Osteoblast (primary cell): ENCODE data around the gene HTRA1. TPM values are rescaled to one million over a fixed set of nuclear protein-coding genes. Genes with fewer than 3 reads are reported as not detected.

Source experiments
- DNase-seq: peaks from one replicate; pipeline ENCODE4 v3.0.0; 2011; ENCODE audit warnings: low spot score, mixed read lengths; ENCODE audit not compliant: insufficient read length; ENCODE audit errors: missing footprints
- H2AFZ ChIP-seq: 2 replicates; pipeline ENCODE4 v1.6.0; 2011; ENCODE audit warnings: mild to moderate bottlenecking, low read length
- H3K27ac ChIP-seq: 2 replicates; pipeline ENCODE4 v1.5.1; 2011; ENCODE audit warnings: mild to moderate bottlenecking, low read depth, low read length, moderate library complexity
- H3K27me3 ChIP-seq: 2 replicates; pipeline ENCODE4 v1.6.0; 2012; ENCODE audit warnings: mild to moderate bottlenecking, control low read depth, inconsistent platforms, low read length, moderate library complexity; ENCODE audit not compliant: insufficient read depth
- H3K36me3 ChIP-seq: 2 replicates; pipeline ENCODE4 v1.5.1; 2011; ENCODE audit warnings: mild to moderate bottlenecking, low read length, control low read depth, moderate library complexity; ENCODE audit not compliant: insufficient read depth
- H3K4me1 ChIP-seq: 2 replicates; pipeline ENCODE4 v1.5.1; 2011; ENCODE audit warnings: mild to moderate bottlenecking, low read length, control low read depth, moderate library complexity; ENCODE audit not compliant: insufficient read depth
- H3K4me2 ChIP-seq: 2 replicates; pipeline ENCODE4 v1.6.0; 2011; ENCODE audit warnings: mild to moderate bottlenecking, low read length; ENCODE audit not compliant: insufficient read depth
- H3K4me3 ChIP-seq: fragments of 200-600 bp; sonication (generic); 3 replicates; pipeline ENCODE4 v1.5.1; 2012; ENCODE audit warnings: mild to moderate bottlenecking, low read length, inconsistent platforms; ENCODE audit not compliant: insufficient read depth
- H3K79me2 ChIP-seq: 2 replicates; pipeline ENCODE4 v1.6.0; 2012; ENCODE audit warnings: mild to moderate bottlenecking, low read length, control low read depth, inconsistent platforms; ENCODE audit not compliant: insufficient read depth
- H3K9me3 ChIP-seq: 2 replicates; pipeline ENCODE4 v1.5.1; 2011; ENCODE audit warnings: low read depth, low read length, control low read depth
- H4K20me1 ChIP-seq: 2 replicates; pipeline ENCODE4 v1.6.0; 2012; ENCODE audit warnings: mild to moderate bottlenecking, low read length, control low read depth; ENCODE audit not compliant: insufficient read depth
- total RNA-seq: library from RNA; depleted of rRNA; stranded (reverse); fragments of >200 nt; gene quantifications from 2 replicates; pipeline ENCODE4 v1.2.3, GENCODE V29; 2012
- TF ChIP-seq, protein P1 (sequence below): IDR thresholded peaks from 2 replicates; pipeline ENCODE4 v1.5.1; 2011; ENCODE audit warnings: mild to moderate bottlenecking, low read depth, low read length, moderate library complexity; ENCODE audit errors: extremely low read depth

The HTRA1 gene
- total RNA-seq, 1 donor, result 392 TPM

DNA sequence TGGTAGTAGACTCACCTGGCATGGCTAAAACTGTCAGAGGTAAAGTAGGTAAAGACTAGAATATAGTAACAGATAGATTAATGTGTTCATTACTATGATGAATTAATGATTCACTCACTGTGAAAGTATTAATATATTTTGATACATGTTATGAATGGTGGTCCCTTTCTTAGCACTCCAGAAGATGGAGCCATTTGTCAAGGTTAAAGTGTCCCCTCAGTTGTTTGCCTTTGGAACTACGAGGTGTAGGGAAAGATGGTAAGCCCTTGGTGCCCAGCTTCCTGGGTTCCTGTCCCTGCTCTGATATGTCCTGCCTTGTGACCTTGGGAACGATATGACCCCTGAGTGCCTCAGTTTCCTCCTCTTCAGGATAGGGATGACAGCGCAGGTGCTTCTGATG is 49.4 kb downstream of the HTRA1 start:
- no peak overlapping the region for H2AFZ ChIP-seq

DNA sequence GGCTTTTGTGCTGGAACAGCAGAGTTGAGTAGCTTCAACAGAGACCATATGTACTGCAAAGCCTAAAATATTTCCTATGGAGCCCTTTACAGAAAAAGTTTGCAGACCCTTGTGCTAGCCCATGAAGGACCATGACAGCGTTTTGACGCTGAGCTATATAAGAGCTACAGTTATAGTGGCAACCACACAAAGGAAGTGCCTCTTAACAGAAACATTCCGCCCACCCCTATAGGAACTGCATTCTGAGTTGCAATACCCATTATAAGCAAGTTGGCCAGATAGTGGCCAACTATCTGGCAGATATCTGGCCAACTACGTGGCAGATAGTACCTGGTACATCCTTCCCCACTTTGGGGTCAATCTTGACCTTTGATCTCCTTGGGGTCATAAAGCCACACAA is 51.7 kb downstream of the HTRA1 start:
- Histone ChIP-seq H4K20me1 (no peaks in the 10 kb centered on the region), H2AFZ (no peak overlapping the region), H3K36me3 (peaks cover 44% of the 10 kb centered on the region), H3K9me3 (no peaks in the 10 kb centered on the region), H3K4me3 (no peak overlapping the region), H3K27me3 (no peaks in the 10 kb centered on the region), H3K4me1 (peaks cover 25% of the 10 kb centered on the region), H3K79me2 (no peaks in the 10 kb centered on the region), H3K27ac (no peak overlapping the region), H3K4me2 (no peak overlapping the region)
- DNase-seq, result no peak
- TF ChIP-seq, protein P1, sequence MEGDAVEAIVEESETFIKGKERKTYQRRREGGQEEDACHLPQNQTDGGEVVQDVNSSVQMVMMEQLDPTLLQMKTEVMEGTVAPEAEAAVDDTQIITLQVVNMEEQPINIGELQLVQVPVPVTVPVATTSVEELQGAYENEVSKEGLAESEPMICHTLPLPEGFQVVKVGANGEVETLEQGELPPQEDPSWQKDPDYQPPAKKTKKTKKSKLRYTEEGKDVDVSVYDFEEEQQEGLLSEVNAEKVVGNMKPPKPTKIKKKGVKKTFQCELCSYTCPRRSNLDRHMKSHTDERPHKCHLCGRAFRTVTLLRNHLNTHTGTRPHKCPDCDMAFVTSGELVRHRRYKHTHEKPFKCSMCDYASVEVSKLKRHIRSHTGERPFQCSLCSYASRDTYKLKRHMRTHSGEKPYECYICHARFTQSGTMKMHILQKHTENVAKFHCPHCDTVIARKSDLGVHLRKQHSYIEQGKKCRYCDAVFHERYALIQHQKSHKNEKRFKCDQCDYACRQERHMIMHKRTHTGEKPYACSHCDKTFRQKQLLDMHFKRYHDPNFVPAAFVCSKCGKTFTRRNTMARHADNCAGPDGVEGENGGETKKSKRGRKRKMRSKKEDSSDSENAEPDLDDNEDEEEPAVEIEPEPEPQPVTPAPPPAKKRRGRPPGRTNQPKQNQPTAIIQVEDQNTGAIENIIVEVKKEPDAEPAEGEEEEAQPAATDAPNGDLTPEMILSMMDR, result no peak

More for the DNA sequence above, 49.4 kb downstream of the HTRA1 start:
- H3K36me3 ChIP-seq, result peaks cover 48% of the 10 kb centered on the region
- H4K20me1 ChIP-seq, result peaks cover under 1% of the 10 kb centered on the region
- no peak overlapping the region for H3K4me2 ChIP-seq
- H3K4me3 ChIP-seq, result no peak overlapping the region
- TF ChIP-seq, protein P1, result no peak
- no peaks in the 10 kb centered on the region for H3K79me2 ChIP-seq
- H3K27me3 ChIP-seq, result no peaks in the 10 kb centered on the region
- no peak for DNase-seq
- H3K4me1 ChIP-seq, result peaks cover 19% of the 10 kb centered on the region
- no peak overlapping the region for H3K27ac ChIP-seq
- H3K9me3 ChIP-seq, result no peaks in the 10 kb centered on the region

DNA sequence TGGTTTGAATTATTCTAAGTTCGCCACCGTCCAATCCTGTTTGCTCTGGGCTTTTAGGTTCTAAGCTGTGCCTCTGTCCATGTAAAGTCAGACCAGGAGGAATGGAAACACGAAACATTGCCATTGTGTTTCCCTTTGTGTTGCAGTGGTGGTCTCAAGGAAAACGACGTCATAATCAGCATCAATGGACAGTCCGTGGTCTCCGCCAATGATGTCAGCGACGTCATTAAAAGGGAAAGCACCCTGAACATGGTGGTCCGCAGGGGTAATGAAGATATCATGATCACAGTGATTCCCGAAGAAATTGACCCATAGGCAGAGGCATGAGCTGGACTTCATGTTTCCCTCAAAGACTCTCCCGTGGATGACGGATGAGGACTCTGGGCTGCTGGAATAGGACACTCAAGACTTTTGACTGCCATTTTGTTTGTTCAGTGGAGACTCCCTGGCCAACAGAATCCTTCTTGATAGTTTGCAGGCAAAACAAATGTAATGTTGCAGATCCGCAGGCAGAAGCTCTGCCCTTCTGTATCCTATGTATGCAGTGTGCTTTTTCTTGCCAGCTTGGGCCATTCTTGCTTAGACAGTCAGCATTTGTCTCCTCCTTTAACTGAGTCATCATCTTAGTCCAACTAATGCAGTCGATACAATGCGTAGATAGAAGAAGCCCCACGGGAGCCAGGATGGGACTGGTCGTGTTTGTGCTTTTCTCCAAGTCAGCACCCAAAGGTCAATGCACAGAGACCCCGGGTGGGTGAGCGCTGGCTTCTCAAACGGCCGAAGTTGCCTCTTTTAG is 52.9 kb downstream of the HTRA1 start:
- Histone ChIP-seq H2AFZ (no peak overlapping the region), H3K4me3 (no peak overlapping the region), H3K79me2 (no peaks in the 10 kb centered on the region), H3K27me3 (no peaks in the 10 kb centered on the region), H3K4me2 (peak overlapping the region; percentile 66), H3K36me3 (peaks cover 32% of the 10 kb centered on the region), H3K4me1 (peaks cover 25% of the 10 kb centered on the region), H4K20me1 (no peaks in the 10 kb centered on the region), H3K9me3 (no peaks in the 10 kb centered on the region), H3K27ac (peak overlapping the region; percentile 86)
- DNase-seq, result peak; percentile 96
- TF ChIP-seq, protein P1, result no peak

DNA sequence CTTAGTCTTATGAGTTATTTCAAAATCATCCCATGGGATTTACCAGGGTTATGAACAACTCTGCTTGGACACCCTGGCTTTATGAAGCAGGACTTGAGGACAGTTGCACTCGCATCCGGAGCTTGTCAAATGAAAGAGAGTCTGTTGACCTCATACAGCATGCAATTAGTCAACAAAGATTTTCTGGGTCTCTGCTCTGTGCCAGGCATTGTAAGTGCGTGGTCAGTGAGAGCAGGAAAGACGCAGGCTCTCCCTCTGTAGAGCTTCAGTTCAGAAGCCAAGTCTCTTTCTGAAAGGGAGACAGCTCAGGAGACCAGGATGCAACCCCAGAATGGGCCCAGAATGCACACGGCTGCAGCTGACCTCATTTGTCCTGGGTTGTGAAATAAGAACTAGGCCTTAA is 53.7 kb downstream of the HTRA1 start:
- Histone ChIP-seq H4K20me1 (no peaks in the 10 kb centered on the region), H3K4me3 (no peak overlapping the region), H3K27me3 (no peaks in the 10 kb centered on the region), H3K79me2 (no peaks in the 10 kb centered on the region), H2AFZ (no peak overlapping the region), H3K4me1 (peaks cover 25% of the 10 kb centered on the region), H3K9me3 (no peaks in the 10 kb centered on the region), H3K27ac (peak overlapping the region; percentile 86), H3K36me3 (peaks cover 25% of the 10 kb centered on the region), H3K4me2 (peak overlapping the region; percentile 66)
- TF ChIP-seq, protein P1, result no peak
- peak; percentile 70 for DNase-seq
